Measurements from ENCODE around the gene SGTA. TPM values are rescaled to one million over a fixed set of nuclear protein-coding genes. Genes with fewer than 3 reads are reported as not detected.
"Not testable (repeated sequence)": the region's sequence is repeated elsewhere in the genome, so short reads cannot be mapped to it uniquely, and the experiment has no call there.

SGTA gene
- total RNA-seq, 2 donors from 2014 or later: 48.7 to 54.4 TPM

GRCh38 chr19:2719232-2719735 lies 63.8 kb downstream of the SGTA start:
- Mint-ChIP-seq H3K27ac (no peak overlapping the region), H3K9me3 (peaks cover 8 to 10% of the 10 kb centered on the region in 2 donors), H3K36me3 (peaks cover 0 to 12% of the 10 kb centered on the region in 2 donors)
- DNase-seq (ENCODE audit: low spot score in 2 of 2) (no peak), ATAC-seq (no peak)

DNA sequence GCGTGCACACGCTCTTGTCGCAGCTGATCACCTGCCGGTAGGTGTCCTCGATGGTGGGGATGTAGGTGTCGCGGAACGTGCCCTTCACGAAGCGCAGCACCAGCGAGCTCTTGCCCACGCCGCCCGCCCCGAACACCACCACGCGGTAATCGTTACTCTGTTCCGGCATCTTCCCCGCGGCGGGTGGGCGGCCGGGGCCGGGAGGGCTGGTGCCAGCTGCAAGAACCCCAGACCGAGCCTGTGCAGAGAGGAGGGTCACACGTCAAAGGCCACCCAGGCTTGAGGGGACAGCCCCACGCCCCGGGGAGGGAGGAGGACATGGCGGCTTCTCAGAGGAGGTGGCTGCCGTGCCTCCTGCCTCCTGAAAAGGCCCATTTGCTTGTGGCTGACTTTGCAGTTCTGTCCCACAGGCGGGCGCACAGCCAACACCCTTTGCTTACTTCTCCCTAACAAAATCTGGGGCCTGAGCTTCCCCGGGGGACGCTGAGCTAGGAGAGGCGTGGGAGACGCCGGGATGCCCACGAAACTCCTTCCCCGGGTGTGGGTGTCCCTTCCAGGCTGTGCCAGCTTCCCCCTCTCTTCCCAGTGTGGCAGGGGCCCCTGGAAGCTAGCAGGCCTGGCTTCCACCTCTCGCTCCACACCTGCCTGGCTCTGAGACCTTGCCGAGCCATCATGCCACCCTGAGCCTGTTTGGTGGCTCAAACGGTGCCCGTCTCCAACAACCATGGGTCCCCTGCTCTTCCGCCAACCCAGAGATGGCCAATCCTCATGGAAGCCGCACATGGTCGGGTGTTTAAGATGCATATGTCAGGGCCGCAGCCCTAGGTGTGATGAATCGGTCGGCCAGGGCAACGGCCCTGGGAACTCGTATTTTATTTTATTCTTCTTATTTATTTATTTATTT lies 65.2 kb downstream of the SGTA start:
- no peak for DNase-seq (ENCODE audit: low spot score in 2 of 2)
- Mint-ChIP-seq H3K9me3 (peaks cover 8 to 10% of the 10 kb centered on the region in 2 donors), H3K27ac (no peak overlapping the region), H3K36me3 (peaks cover 0 to 12% of the 10 kb centered on the region in 2 donors)
- ATAC-seq: no peak

- Mint-ChIP-seq H3K9me3 (peaks cover 8 to 10% of the 10 kb centered on the region in 2 donors), H3K36me3 (peaks cover 0 to 12% of the 10 kb centered on the region in 2 donors), H3K27ac (no peak overlapping the region)
- no peak for DNase-seq (ENCODE audit: low spot score in 2 of 2)
- no peak for ATAC-seq
Measured at GRCh38 chr19:2716722-2717637, 66.1 kb downstream of the SGTA start.

DNA sequence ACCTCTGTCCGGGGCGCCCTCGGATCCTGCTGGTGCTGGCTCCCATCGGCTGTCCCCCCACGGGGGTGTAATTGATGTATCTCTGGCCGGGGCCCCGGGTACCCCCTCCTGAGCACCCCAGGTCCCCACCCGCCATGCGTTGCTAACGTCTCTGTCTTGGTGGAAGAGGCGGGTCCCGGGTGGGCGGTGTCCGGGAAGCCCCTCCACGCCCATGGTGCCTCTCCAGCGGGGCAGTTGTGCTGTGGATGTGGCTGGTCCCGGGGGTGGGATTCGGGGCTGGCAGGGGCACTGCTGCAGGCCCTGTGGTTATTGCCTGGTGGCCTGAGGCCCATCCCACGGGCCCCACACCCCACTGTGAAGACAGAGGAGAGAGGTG lies 66.8 kb downstream of the SGTA start:
- Mint-ChIP-seq H3K9me3 (peaks cover 8 to 10% of the 10 kb centered on the region in 2 donors), H3K27ac (no peak overlapping the region), H3K36me3 (peaks cover 0 to 12% of the 10 kb centered on the region in 2 donors)
- ATAC-seq: no peak
- DNase-seq (ENCODE audit: low spot score in 2 of 2): no peak

- no peak for ATAC-seq
- peaks cover 8 to 10% of the 10 kb centered on the region in 2 donors for H3K9me3 Mint-ChIP-seq
- H3K36me3 Mint-ChIP-seq: peaks cover 0 to 12% of the 10 kb centered on the region in 2 donors
- DNase-seq (ENCODE audit: low spot score in 2 of 2): no peak
- H3K27ac Mint-ChIP-seq: no peak overlapping the region
Measured at GRCh38 chr19:2715470-2716274, 67.4 kb downstream of the SGTA start.

DNA sequence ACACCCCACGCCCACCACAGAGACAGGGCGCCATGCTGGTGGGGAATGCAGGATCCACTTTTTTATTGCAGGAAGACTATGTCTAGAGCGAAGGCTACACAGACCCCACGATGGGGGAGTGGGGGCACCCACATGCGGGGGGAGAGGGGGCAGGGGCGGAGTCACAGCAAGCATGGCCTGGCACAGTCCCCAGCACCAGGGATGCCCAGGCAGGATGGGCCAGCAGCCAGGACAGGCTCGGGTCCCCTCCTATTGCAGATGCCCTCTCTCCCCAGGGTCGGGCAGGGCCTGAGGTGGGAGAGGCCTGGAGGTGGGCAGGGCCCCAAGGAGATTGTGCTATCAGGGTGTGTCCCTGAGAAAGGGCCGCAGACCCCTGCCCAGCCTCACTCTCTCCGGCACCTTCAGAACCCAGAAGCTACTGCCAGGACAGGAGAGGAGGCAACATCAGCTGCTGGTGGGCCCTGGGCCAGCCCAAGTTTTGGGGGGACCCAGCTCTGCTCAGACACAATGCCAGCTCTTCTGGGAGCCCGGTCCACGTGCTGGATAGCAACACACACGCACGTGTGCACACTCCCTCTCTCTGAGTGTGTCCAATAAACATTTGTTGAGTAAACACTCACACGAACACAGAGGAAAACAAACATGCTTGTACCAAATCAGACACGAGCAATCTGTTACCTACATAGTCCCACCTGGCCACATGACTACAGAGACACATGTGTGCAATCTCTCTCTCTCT lies 68.4 kb downstream of the SGTA start:
- H3K36me3 Mint-ChIP-seq: peaks cover 0 to 12% of the 10 kb centered on the region in 2 donors
- H3K9me3 Mint-ChIP-seq: peaks cover 8 to 10% of the 10 kb centered on the region in 2 donors
- no peak overlapping the region for H3K27ac Mint-ChIP-seq
- DNase-seq (ENCODE audit: low spot score in 2 of 2): no peak
- ATAC-seq: no peak

DNA sequence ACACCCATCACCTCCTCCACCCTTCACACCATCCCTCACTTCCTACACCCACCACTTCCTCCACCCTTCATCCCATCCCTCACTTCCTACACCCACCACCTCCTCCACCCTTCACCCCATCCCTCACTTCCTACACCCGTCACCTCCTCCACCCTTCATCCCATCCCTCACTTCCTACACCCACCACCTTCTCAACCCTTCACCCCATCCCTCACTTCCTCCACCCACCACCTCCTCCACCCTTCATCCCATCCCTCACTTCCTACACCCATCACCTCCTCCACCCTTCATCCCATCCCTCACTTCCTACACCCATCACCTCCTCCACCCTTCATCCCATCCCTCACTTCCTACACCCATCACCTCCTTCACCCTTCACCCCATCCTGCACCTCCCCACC lies 69.0 kb downstream of the SGTA start:
- ATAC-seq; H3K9me3 Mint-ChIP-seq; DNase-seq (ENCODE audit: low spot score in 2 of 2); H3K27ac Mint-ChIP-seq: not testable (repeated sequence)
- H3K36me3 Mint-ChIP-seq: peaks cover 0 to 12% of the 10 kb centered on the region in 2 donors

DNA sequence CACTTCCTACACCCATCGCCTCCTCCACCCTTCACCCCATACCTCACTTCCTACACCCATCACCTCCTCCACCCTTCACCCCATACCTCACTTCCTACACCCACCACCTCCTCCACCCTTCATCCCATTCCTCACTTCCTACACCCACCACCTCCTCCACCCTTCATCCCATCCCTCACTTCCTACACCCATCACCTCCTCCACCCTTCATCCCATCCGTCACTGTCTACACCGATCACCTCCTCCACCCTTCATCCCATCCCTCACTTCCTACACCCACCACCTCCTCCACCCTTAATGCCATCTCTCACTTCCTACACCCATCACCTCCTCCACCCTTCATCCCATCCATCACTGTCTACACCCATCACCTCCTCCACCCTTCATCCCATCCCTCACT lies 69.9 kb downstream of the SGTA start:
- H3K27ac Mint-ChIP-seq; DNase-seq (ENCODE audit: low spot score in 2 of 2); H3K9me3 Mint-ChIP-seq; ATAC-seq: not testable (repeated sequence)
- H3K36me3 Mint-ChIP-seq: peaks cover 0 to 12% of the 10 kb centered on the region in 2 donors

GRCh38 chr19:2711875-2712205 lies 71.2 kb downstream of the SGTA start:
- Mint-ChIP-seq H3K9me3 (peaks cover 8 to 10% of the 10 kb centered on the region in 2 donors), H3K36me3 (peaks cover 0 to 12% of the 10 kb centered on the region in 2 donors), H3K27ac (no peak overlapping the region)
- no peak for DNase-seq (ENCODE audit: low spot score in 2 of 2)
- ATAC-seq: no peak

GRCh38 chr19:2711172-2711874 lies 71.8 kb downstream of the SGTA start:
- H3K9me3 Mint-ChIP-seq: peaks cover 8 to 10% of the 10 kb centered on the region in 2 donors
- ATAC-seq (no peak), DNase-seq (ENCODE audit: low spot score in 2 of 2) (no peak)
- H3K36me3 Mint-ChIP-seq: peaks cover 0 to 12% of the 10 kb centered on the region in 2 donors
- no peak overlapping the region for H3K27ac Mint-ChIP-seq

DNA sequence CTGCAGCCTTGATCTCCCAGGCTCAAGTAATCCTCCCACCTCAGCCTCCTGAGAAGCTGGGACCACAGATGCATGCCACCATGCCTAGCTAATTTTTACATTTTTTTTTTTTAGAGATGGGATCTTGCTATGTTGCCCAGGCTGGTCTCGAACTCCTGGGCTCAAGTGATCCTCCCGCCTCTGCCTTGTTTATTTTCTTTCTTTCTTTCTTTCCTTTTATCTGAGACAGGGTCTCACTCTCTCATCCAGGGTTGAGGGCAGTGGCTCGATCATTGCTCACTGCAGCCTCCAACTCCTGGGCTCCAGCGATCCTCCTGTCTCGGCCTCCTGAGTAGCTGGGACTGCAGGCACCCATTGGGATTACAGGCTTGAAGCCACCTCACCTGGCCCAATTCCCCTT lies 76.8 kb downstream of the SGTA start:
- Mint-ChIP-seq H3K9me3 (no peaks in the 10 kb centered on the region), H3K27ac (no peak overlapping the region), H3K36me3 (no peaks in the 10 kb centered on the region)
- DNase-seq (ENCODE audit: low spot score in 2 of 2): no peak
- no peak for ATAC-seq

Other genes with a start within 250 kb of the SGTA start
- under 1 TPM; 0.30 to 0.84 TPM for gene GNG7, start 80.6 kb downstream of the SGTA start, total RNA-seq
- under 1 TPM; 0.11 to 0.72 TPM for gene DIRAS1, start 61.9 kb downstream of the SGTA start, total RNA-seq
- gene SLC39A3, start 43.3 kb downstream of the SGTA start, total RNA-seq: 10 to 100 TPM; 24.8 to 27.3 TPM
- 100 to 1,000 TPM in 1 of 2 donors, 10 to 100 TPM in 1; 40.5 to 145 TPM for gene THOP1, start 2.2 kb upstream of the SGTA start, total RNA-seq
- gene ZNF554, start 36.6 kb upstream of the SGTA start, total RNA-seq: 1 to 10 TPM in 1 of 2 donors, under 1 TPM in 1; 0.77 to 1.8 TPM
- 1 to 10 TPM; 1.3 to 2.8 TPM for gene ZNF555, start 58.2 kb upstream of the SGTA start, total RNA-seq
- gene ZNF556, start 84.1 kb upstream of the SGTA start, total RNA-seq: under 1 TPM in 1 of 2 donors, not detected in 1; 0.30 TPM
- gene ZNF57, start 117.7 kb upstream of the SGTA start, total RNA-seq: 1 to 10 TPM; 3.9 to 5.2 TPM
- 10 to 100 TPM in 1 of 2 donors, 1 to 10 TPM in 1; 3.7 to 11.2 TPM for gene ZNF77, start 161.7 kb upstream of the SGTA start, total RNA-seq
- gene TLE6, start 194.3 kb upstream of the SGTA start, total RNA-seq: 1 to 10 TPM; 3.3 to 8.2 TPM
- gene TLE2, start 246.0 kb upstream of the SGTA start, total RNA-seq: 1 to 10 TPM; 4.5 to 5.0 TPM